Measurements from ENCODE around the gene C2orf92.
"Not testable (repeated sequence)": the region's sequence is repeated elsewhere in the genome, so short reads cannot be mapped to it uniquely, and the experiment has no call there.

The C2orf92 gene

GRCh38 chr2:97659256-97660043 is 10.1 kb upstream of the C2orf92 start:
- in situ Hi-C loops (cut with MboI; ENCODE audit: low sequenced_read_pairs): no loop called here

GRCh38 chr2:97660044-97660774 is 9.3 kb upstream of the C2orf92 start:
- in situ Hi-C loops (cut with MboI; ENCODE audit: low sequenced_read_pairs): no loop called here

GRCh38 chr2:97660775-97661389 is 8.6 kb upstream of the C2orf92 start:
- in situ Hi-C loops (cut with MboI; ENCODE audit: low sequenced_read_pairs): no loop called here

- in situ Hi-C loops (cut with MboI; ENCODE audit: low sequenced_read_pairs): no loop called here
These were observed 7.6 kb upstream of the C2orf92 start for GRCh38 chr2:97661927-97662326.

- in situ Hi-C loops (cut with MboI; ENCODE audit: low sequenced_read_pairs): no loop called here
These were observed 7.1 kb upstream of the C2orf92 start for GRCh38 chr2:97662386-97662894.

GRCh38 chr2:97662895-97663625 is 6.5 kb upstream of the C2orf92 start:
- in situ Hi-C loops (cut with MboI; ENCODE audit: low sequenced_read_pairs): no loop called here

GRCh38 chr2:97663626-97663961 is 5.9 kb upstream of the C2orf92 start:
- in situ Hi-C loops (cut with MboI; ENCODE audit: low sequenced_read_pairs): no loop called here

- in situ Hi-C loops (cut with MboI; ENCODE audit: low sequenced_read_pairs): no loop called here
These were observed 5.4 kb upstream of the C2orf92 start, which contains the start of gene ACTR1B for GRCh38 chr2:97663962-97664635. Gene ACTR1B (minus strand): TSS chr2:97664044. CDS start chr2:97663890, 154 bp downstream.

GRCh38 chr2:97664636-97664970 is 4.9 kb upstream of the C2orf92 start:
- in situ Hi-C loops (cut with MboI; ENCODE audit: low sequenced_read_pairs): no loop called here

- in situ Hi-C loops (cut with MboI; ENCODE audit: low sequenced_read_pairs): no loop called here
These were observed 958 bp downstream of the C2orf92 start for GRCh38 chr2:97670471-97670870.

GRCh38 chr2:97671526-97671925 is 2.0 kb downstream of the C2orf92 start:
- in situ Hi-C loops (cut with MboI; ENCODE audit: low sequenced_read_pairs): no loop called here

- in situ Hi-C loops (cut with MboI; ENCODE audit: low sequenced_read_pairs): not testable (repeated sequence)
These were observed 3.2 kb downstream of the C2orf92 start for GRCh38 chr2:97672606-97673140.

- in situ Hi-C loops (cut with MboI; ENCODE audit: low sequenced_read_pairs): no loop called here
These were observed 3.8 kb downstream of the C2orf92 start for GRCh38 chr2:97673182-97673914.

- in situ Hi-C loops (cut with MboI; ENCODE audit: low sequenced_read_pairs): no loop called here
These were observed 4.4 kb downstream of the C2orf92 start for GRCh38 chr2:97673915-97674283.

GRCh38 chr2:97675430-97676113 is 6.1 kb downstream of the C2orf92 start:
- in situ Hi-C loops (cut with MboI; ENCODE audit: low sequenced_read_pairs): no loop called here

GRCh38 chr2:97676620-97677019 is 7.1 kb downstream of the C2orf92 start:
- in situ Hi-C loops (cut with MboI; ENCODE audit: low sequenced_read_pairs): no loop called here

- in situ Hi-C loops (cut with MboI; ENCODE audit: low sequenced_read_pairs): no loop called here
These were observed 8.0 kb downstream of the C2orf92 start for GRCh38 chr2:97677480-97677879.

- in situ Hi-C loops (cut with MboI; ENCODE audit: low sequenced_read_pairs): no loop called here
These were observed 8.8 kb downstream of the C2orf92 start for GRCh38 chr2:97678298-97678697.

- in situ Hi-C loops (cut with MboI; ENCODE audit: low sequenced_read_pairs): not testable (repeated sequence)
These were observed 17.7 kb downstream of the C2orf92 start for GRCh38 chr2:97687235-97687634.

All from hTERT RPE-1 (cell line).